Spleen (tissue), 11 donors: Measurements from ENCODE around the gene SLC26A2. TPM values are rescaled to one million over a fixed set of nuclear protein-coding genes. Genes with fewer than 3 reads are reported as not detected.

Source experiments
- DNase-seq: peaks from one replicate; pipeline ENCODE4 v3.0.0-alpha.2; 2020
- H3K27ac ChIP-seq, 8 donors: fragments of 200-600 bp; sonication (generic) in 7 of 8; 1 replicate in 4 of 8; 2 replicates in 4 of 8; pipeline versions ENCODE4 v1.5.0 to v1.8.0; 2016 to 2021; ENCODE audit warnings: inconsistent platforms in 4 of 8, mild to moderate bottlenecking in 4 of 8, moderate library complexity in 1 of 8
- H3K27me3 ChIP-seq, 7 donors: fragments of 200-600 bp; sonication (generic) in 6 of 7; replicated peaks in 1 of 7; 1 replicate in 4 of 7; 2 replicates in 3 of 7; pipeline versions ENCODE4 v1.5.0 to v1.8.0; 2016 to 2021; ENCODE audit warnings: inconsistent platforms in 3 of 7, mild to moderate bottlenecking in 1 of 7
- H3K36me3 ChIP-seq, 6 donors: fragments of 200-600 bp; sonication (generic) in 5 of 6; 1 replicate in 4 of 6; 2 replicates in 2 of 6; pipeline versions ENCODE4 v1.5.0 to v1.8.0; 2016 to 2021; ENCODE audit warnings: inconsistent platforms in 2 of 6
- H3K4me1 ChIP-seq, 6 donors: fragments of 200-600 bp; sonication (generic) in 5 of 6; 1 replicate in 3 of 6; 2 replicates in 3 of 6; pipeline versions ENCODE4 v1.5.0 to v1.8.0; 2016 to 2021; ENCODE audit warnings: inconsistent platforms in 3 of 6
- H3K4me3 ChIP-seq, 8 donors: fragments of 200-600 bp; sonication (generic) in 7 of 8; 1 replicate in 4 of 8; 2 replicates in 4 of 8; pipeline versions ENCODE4 v1.5.0 to v1.8.0; 2016 to 2021; ENCODE audit warnings: inconsistent platforms in 4 of 8, mild to moderate bottlenecking in 4 of 8, moderate library complexity in 2 of 8
- H3K9me3 ChIP-seq, 8 donors: fragments of 200-600 bp; sonication (generic) in 7 of 8; 1 replicate in 4 of 8; 2 replicates in 4 of 8; pipeline versions ENCODE4 v1.5.0 to v1.8.0; 2016 to 2021; ENCODE audit warnings: inconsistent platforms in 4 of 8
- CTCF ChIP-seq, 11 experiments: fragments of 200-600 bp in 7 of 11; fragments of 450-650 bp in 4 of 11; sonication (generic) in 4 of 11; IDR thresholded peaks in 8 of 11; conservative IDR thresholded peaks in 3 of 11; 1 replicate in 7 of 11; 2 replicates in 4 of 11; pipeline versions ENCODE4 v1.4.0 to v1.8.0; 2016 to 2021; ENCODE audit warnings: antibody characterized with exemption in 11 of 11, inconsistent platforms in 4 of 11, mild to moderate bottlenecking in 1 of 11
- POLR2A ChIP-seq, 3 donors: fragments of 450-650 bp; IDR thresholded peaks; one replicate each; pipeline ENCODE4 v1.5.1; 2017; ENCODE audit warnings: antibody characterized with exemption in 3 of 3, mild to moderate bottlenecking in 1 of 3
- POLR2AphosphoS5 ChIP-seq, 3 donors: sonication (generic); formaldehyde crosslinking; IDR thresholded peaks; one replicate each; pipeline ENCODE4 v1.5.1; 2017; ENCODE audit warnings: antibody characterized with exemption in 3 of 3
- WGBS, 5 donors: extraction: QIAGEN DNeasy Blood & Tissue Kit in 3 of 5; methylation state at CpG; one replicate each; pipeline versions ENCODE4 v1.1.5 to v1.1.7; 2013 to 2018; 5-methylcytosine and 5-hydroxymethylcytosine counted together
- intact Hi-C: fragments of 100-400 bp; cut with DNase I; formaldehyde crosslinking; loops from one replicate; pipeline ENCODE4 v1.15.0; 2023; ENCODE audit warnings: low total_unique reads
- polyA plus RNA-seq, 3 donors: library from polyadenylated mRNA; stranded (reverse); fragments of 200-250 nt; gene quantifications; one replicate each; pipeline ENCODE4 v1.2.1, GENCODE V29; 2013
- total RNA-seq, 7 donors: library from RNA; depleted of rRNA in 3 of 7; stranded (reverse); fragments of >200 nt in 3 of 7; fragmentation: NEBNext Ultra II Directional in 4 of 7; extraction: Animal tissue kit (Norgen Biotek cat#: 25700) in 4 of 7; gene quantifications; one replicate each; pipeline versions ENCODE4 v1.1.0 to v1.2.1, GENCODE V29; 2016 to 2021
- donor health status: healthy with polysubstance abuse.
- donor health status: DM: no; HTN: no; CAD: no; lungs with moderate emphysema.
- donor health status: DM: no; HTN: no; CAD: no.
- donor health status: Bipolar disorder and iron deficiency.
- donor health status: healthy.
- donor health status: DM: no; HTN: no; CAD: no.
- donor health status: DM: yes; HTN: yes; CAD: no.

SLC26A2 gene
- total and polyA plus RNA-seq, 10 donors = 1.9 to 14.8 (median 10.1) TPM

GRCh38 chr5:150020249-150020648 lies 59.7 kb downstream of the SLC26A2 start:
- Histone ChIP-seq H3K4me1 (peaks cover 0 to 17% (median 0%) of the 10 kb centered on the region in 6 donors), H3K4me3 (no peak overlapping the region), H3K27ac (no peak overlapping the region), H3K36me3 (peaks cover 3 to 100% (median 73%) of the 10 kb centered on the region in 6 donors), H3K27me3 (no peaks in the 10 kb centered on the region), H3K9me3 (peaks cover 0 to 15% (median 11%) of the 10 kb centered on the region in 8 donors)
- TF ChIP-seq CTCF (IDR thresholded peaks at IDR 0.05 in 8 of 11, conservative IDR thresholded peaks at IDR 0.05 in 3 of 11) (no peak), POLR2A (IDR thresholded peaks at IDR 0.05) (no peak), POLR2AphosphoS5 (IDR thresholded peaks at IDR 0.05) (no peak)
- no peak for DNase-seq
- intact Hi-C loops = no loop called here
- 81 to 97% (median 81%) methylated on average over 1 of the region's 1 CpG for WGBS, 5 donors

- H3K4me1 ChIP-seq = peaks cover 0 to 17% (median 0%) of the 10 kb centered on the region in 6 donors
- H3K36me3 ChIP-seq = peaks cover 3 to 100% (median 74%) of the 10 kb centered on the region in 6 donors
- peak overlapping the region in 6 of 8 donors; percentile 35 to 74 (median 47) for H3K27ac ChIP-seq
- no peak overlapping the region for H3K4me3 ChIP-seq
- TF ChIP-seq POLR2AphosphoS5 (IDR thresholded peaks at IDR 0.05) (peak in 2 of 3 donors; percentile 41 to 42), CTCF (IDR thresholded peaks at IDR 0.05 in 8 of 11, conservative IDR thresholded peaks at IDR 0.05 in 3 of 11) (no peak)
- no peak for DNase-seq
- 72 to 91% (median 83%) methylated on average over 13 of the region's 13 CpGs for WGBS, 5 donors
- H3K9me3 ChIP-seq = peaks cover 0 to 1% (median 0%) of the 10 kb centered on the region in 8 donors
- intact Hi-C loops = no loop called here
- H3K27me3 ChIP-seq = no peaks in the 10 kb centered on the region
Measured at GRCh38 chr5:150021491-150022157, 61.1 kb downstream of the SLC26A2 start.

DNA sequence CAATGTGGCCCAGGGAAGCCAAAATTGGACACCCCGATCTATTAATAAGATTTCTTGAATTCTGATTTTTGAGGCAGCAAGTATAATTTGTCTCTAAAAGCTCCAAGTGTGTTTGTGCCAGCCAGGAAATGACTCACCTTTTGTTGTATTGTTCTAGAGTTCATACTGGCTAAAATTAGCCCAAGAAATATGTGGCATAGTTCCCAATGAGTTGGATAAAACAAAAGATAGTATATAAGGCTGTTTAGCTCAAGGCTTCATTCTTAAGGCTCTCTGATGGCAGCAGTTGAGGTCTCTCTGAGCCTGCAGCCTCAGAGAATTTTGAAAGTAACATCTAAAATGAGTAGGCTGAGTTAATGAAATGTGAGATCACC lies 61.6 kb downstream of the SLC26A2 start:
- intact Hi-C loops = no loop called here
- H3K36me3 ChIP-seq = peaks cover 3 to 100% (median 78%) of the 10 kb centered on the region in 6 donors

More for the DNA sequence above, 61.6 kb downstream of the SLC26A2 start:
- no peaks in the 10 kb centered on the region for H3K27me3 ChIP-seq
- WGBS, 5 donors = 58 to 85% (median 81%) methylated on average over 1 of the region's 1 CpG
- H3K4me3 ChIP-seq = no peak overlapping the region
- no peak for TF ChIP-seq POLR2A (IDR thresholded peaks at IDR 0.05)
- TF ChIP-seq POLR2AphosphoS5 (IDR thresholded peaks at IDR 0.05) = no peak
- TF ChIP-seq CTCF (IDR thresholded peaks at IDR 0.05 in 8 of 11, conservative IDR thresholded peaks at IDR 0.05 in 3 of 11) = no peak
- DNase-seq = no peak
- peak overlapping the region in 6 of 8 donors; percentile 35 to 74 (median 47) for H3K27ac ChIP-seq
- H3K9me3 ChIP-seq = no peaks in the 10 kb centered on the region
- H3K4me1 ChIP-seq = peaks cover 0 to 17% (median 0%) of the 10 kb centered on the region in 6 donors
